KOPT-K1 (cell line): ENCODE results near the gene SGCA.

ENCODE experiments used
- H3K27ac ChIP-seq: fragments of 200-600 bp; sonication (generic); 2 replicates; pipeline ENCODE4 v1.5.1; 2016; ENCODE audit warnings: antibody characterized with exemption, mild to moderate bottlenecking, low read depth, low read length; ENCODE audit not compliant: poor library complexity, severe bottlenecking
- H3K36me3 ChIP-seq: fragments of 200-600 bp; sonication (generic); 2 replicates; pipeline ENCODE4 v1.5.1; 2017; ENCODE audit warnings: antibody characterized with exemption, mild to moderate bottlenecking, low read length, moderate library complexity; ENCODE audit not compliant: insufficient read depth
- H3K9me3 ChIP-seq: fragments of 200-600 bp; sonication (generic); 2 replicates; pipeline ENCODE4 v1.5.1; 2017; ENCODE audit warnings: antibody characterized with exemption, low read length, mild to moderate bottlenecking; ENCODE audit not compliant: insufficient read depth, poor library complexity, severe bottlenecking

The SGCA gene

GRCh38 chr17:50151041-50151936 is 14.5 kb upstream of the SGCA start:
- Histone ChIP-seq H3K9me3 (no peaks in the 10 kb centered on the region), H3K36me3 (no peaks in the 10 kb centered on the region), H3K27ac (peak overlapping the region; percentile 63)

DNA sequence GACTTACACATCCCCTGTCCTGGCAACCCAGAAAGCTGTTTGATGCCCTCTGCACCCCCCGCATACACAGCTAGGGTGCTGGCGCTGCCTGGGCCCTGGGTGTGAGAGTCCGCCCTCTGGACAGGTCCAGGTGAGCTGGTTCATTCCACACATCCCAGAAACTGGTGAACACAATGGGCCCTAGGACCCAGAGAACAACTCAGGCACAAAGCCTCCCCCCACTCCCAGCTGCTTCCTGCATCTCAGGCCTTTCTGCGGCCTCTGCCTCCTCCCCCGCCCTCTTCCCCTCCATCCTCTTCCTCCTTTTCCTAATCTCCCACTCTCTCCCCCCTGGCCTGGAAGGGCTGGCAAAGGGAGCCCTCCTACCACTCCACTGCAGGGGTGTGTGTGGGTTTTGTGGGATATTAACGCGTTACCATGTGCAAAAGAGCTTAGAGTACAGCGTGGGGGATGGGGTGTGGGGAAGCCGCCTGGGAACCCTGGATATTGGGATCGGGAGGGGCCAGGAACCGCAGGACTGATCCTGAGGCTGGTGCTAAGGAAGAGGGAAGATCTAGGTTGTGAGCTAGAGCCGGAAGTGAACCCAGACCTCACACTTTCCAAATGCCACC is 13.8 kb upstream of the SGCA start:
- Histone ChIP-seq H3K27ac (peak overlapping the region; percentile 60), H3K9me3 (no peaks in the 10 kb centered on the region), H3K36me3 (no peaks in the 10 kb centered on the region)

- Histone ChIP-seq H3K9me3 (no peaks in the 10 kb centered on the region), H3K27ac (peak overlapping the region; percentile 60), H3K36me3 (no peaks in the 10 kb centered on the region)
Measured at GRCh38 chr17:50152736-50153135, 13.1 kb upstream of the SGCA start.

GRCh38 chr17:50153650-50154575 is 11.9 kb upstream of the SGCA start:
- Histone ChIP-seq H3K27ac (no peak overlapping the region), H3K9me3 (no peaks in the 10 kb centered on the region), H3K36me3 (no peaks in the 10 kb centered on the region)

DNA sequence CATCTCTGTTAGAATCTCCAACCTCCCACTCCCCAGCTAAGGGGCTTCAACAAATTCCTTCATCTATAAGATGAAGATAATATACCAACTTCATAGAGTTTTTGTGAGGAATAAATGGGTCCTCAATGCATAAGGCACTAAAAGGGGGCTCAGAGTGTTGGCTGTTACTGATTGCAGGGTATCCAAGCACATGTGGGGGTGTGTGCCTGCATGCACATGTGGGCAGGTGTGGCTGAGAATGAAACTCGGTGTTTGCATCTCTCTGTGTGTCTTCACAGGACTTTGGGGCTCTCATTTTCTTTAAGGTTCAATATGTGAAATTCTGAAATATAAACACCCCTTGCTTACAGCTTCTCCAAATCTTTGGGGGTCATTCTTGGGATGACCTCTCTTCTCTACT is 11.2 kb upstream of the SGCA start:
- H3K27ac ChIP-seq, result no peak overlapping the region
- no peaks in the 10 kb centered on the region for H3K9me3 ChIP-seq
- H3K36me3 ChIP-seq, result no peaks in the 10 kb centered on the region

GRCh38 chr17:50155115-50155819 is 10.5 kb upstream of the SGCA start:
- no peaks in the 10 kb centered on the region for H3K9me3 ChIP-seq
- no peak overlapping the region for H3K27ac ChIP-seq
- H3K36me3 ChIP-seq, result no peaks in the 10 kb centered on the region

DNA sequence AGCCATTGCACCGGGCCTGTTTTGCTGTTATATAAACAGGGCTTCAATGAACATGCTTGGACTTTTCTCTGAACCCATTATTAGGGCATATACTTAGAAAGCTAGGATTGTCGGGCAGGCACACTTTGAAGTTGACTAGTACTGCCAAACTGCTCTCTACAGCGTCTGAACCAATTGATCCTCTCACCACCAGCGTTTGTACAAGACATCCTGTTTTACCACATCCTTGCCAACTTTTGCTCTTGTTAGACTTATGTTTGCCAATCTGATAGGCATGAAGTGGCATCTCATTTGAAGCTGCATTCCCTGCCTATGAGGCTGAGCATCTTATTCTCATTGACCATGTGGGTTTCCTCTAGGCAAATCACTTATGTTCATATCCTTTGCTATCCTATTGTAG is 7.9 kb upstream of the SGCA start:
- H3K27ac ChIP-seq, result no peak overlapping the region
- no peaks in the 10 kb centered on the region for H3K36me3 ChIP-seq
- H3K9me3 ChIP-seq, result no peaks in the 10 kb centered on the region

DNA sequence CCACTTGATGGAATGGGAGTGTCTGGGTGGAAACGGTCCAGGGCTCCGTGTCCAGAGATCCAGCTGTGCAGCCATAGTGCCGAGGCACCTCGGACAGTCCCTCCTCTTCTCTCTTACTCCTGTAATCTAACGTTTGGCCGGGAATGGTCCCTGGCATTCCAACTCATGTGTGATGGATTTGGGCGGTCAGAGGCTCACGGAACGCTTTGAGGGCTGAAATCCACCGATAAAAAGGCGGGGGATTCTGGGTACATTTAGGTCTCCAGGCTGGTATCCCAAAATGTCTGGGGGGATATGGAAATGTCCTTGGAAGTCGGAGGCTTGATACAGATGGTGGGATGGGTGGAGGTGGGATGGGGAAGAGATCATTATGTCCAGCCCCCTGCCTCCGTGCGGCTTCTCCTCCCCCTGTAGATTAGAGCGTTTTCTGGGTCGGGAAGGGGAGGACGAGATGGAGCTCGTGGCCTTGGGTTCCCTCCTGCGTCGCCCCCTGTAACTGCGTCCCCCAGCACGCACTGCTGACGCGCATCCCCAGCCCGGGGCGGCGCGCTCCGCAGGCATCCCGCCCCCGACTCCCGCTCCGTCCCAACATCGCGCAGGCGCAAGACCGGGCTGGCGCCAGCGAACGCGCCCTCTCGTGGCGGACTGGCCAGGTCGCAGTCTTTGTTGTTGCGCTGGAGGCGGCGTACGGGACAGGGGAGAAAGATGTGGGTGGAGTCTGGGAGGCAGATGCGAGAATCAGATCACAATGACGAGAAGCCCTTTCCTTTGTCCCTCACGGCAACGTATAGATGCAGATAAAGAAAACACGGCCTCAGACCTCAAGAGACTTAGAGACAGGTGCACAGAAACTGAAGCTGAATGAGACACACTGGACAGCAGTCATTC is 4.5 kb upstream of the SGCA start:
- Histone ChIP-seq H3K36me3 (no peaks in the 10 kb centered on the region), H3K9me3 (no peaks in the 10 kb centered on the region), H3K27ac (peak overlapping the region; percentile 38)

- Histone ChIP-seq H3K36me3 (no peaks in the 10 kb centered on the region), H3K27ac (no peak overlapping the region), H3K9me3 (no peaks in the 10 kb centered on the region)
Measured at GRCh38 chr17:50161911-50162288, 3.9 kb upstream of the SGCA start.

GRCh38 chr17:50162466-50163254 is 3.1 kb upstream of the SGCA start:
- H3K9me3 ChIP-seq, result no peaks in the 10 kb centered on the region
- no peaks in the 10 kb centered on the region for H3K36me3 ChIP-seq
- H3K27ac ChIP-seq, result no peak overlapping the region

DNA sequence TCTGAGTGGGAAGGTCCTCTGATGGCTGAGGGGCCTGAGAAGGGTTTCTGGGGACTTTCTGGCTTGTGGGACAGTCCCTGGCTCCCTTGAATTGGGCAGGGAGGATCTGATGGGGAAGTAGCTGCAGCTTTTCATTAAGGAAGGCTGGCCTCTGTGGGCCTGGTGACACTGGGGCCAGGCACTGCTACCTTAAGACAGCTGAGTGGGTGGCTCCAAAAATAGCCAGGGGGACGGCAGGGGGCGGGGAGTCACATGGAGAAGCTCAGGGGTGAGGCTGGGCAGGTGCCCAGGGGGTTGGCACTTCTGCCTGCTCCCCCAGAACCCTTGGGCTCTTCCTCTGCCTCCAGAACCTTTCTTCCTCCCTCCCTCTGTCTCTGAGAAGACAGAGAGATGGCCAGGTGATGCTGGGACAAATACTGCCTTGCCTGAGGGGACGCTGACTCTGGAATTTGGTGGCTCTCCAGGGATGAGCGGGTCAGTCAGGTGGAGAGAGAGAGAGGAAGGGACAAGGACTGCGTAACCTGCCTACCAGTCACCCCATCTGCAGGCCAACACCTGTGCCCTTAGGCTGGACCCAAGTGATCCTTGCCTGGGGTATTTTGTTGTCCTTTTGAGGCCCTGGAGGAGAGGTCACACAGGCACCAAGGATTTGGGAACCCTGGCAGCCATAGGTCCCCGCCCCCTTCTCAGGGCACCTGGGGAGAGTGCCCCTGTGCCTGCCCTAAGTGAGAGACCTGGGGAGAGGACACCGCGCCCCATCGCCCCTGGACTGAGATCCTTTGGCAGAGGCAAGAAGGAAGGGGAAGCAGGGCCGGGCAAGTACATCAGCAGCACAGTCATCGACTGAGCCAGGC is 1.7 kb upstream of the SGCA start:
- H3K9me3 ChIP-seq, result no peaks in the 10 kb centered on the region
- no peak overlapping the region for H3K27ac ChIP-seq

DNA sequence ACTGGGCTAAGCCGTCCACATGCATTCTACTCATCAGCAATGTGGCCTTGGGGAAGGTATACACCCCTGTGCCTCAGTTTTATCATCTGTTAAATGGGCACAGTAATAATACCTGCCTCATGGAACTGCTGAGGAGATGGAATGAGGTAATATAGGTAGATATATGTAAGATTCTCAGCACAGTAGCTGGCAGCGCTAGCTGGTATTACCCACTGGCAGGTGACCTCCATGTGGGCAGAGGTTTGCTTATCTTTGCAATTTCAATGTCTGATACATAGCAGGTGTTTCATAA is 1.2 kb upstream of the SGCA start:
- Histone ChIP-seq H3K9me3 (no peaks in the 10 kb centered on the region), H3K36me3 (no peaks in the 10 kb centered on the region), H3K27ac (no peak overlapping the region)

More for the DNA sequence above, 1.7 kb upstream of the SGCA start:
- no peaks in the 10 kb centered on the region for H3K36me3 ChIP-seq

DNA sequence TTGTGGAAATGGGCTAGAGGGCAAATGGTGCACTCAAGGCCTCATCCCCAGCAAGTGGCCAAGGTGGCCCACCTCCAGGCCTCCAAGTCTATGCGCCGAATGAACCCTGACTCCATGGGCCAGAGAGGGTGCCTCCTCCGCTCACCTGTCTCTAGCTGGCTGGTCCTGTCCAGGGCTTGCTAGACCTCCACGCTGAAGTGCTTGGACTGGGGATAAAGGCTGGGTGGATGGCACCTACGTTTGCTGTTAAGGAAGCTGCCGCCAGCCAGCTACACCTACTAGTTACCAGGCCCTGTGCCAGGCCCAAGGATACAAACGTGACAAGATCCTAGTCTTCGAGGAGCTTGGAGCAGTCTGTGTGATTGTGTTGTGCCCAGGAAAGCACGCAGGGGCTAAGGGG is 739 bp upstream of the SGCA start:
- no peak overlapping the region for H3K27ac ChIP-seq
- no peaks in the 10 kb centered on the region for H3K9me3 ChIP-seq
- no peaks in the 10 kb centered on the region for H3K36me3 ChIP-seq
